Measurements from ENCODE around the gene NMU.

Gene NMU

DNA sequence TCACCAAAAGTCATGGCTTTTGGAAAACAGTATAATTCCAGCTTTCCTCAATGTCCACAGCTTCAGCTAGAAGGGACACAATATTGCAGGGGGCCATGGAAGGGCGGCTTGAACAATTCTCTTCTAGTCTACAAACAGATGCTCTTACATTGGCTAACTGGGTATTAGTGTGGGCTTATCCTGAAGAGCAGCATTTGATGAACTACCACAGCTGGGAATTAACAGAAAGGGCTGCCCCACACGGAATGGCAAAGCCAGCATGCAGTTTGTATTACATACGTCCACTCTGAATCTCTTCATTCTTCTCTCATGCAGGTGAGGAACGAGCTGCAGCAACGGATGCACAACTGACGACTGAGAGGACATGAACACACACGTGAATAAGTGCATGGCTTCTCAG is 31.1 kb downstream of the NMU start:
- Histone ChIP-seq H3K27ac (ENCODE audit: extremely low read depth, low read depth, low read length) (no peak overlapping the region), H3K9me3 (ENCODE audit: control insufficient read depth, insufficient read depth, low read depth, low read length) (no peaks in the 10 kb centered on the region), H3K4me1 (ENCODE audit: control insufficient read depth, insufficient read depth, low read length) (no peaks in the 10 kb centered on the region), H3K4me3 (ENCODE audit: low read depth, low read length) (no peak overlapping the region), H3K36me3 (ENCODE audit: control insufficient read depth in 2 of 2, insufficient read depth in 1 of 2, low read length in 2 of 2) (peaks cover 0 to 5% of the 10 kb centered on the region in 2 experiments; a peak in 1 of 3 replicates)
- POLR2A ChIA-PET, result no interaction called here
- CTCF ChIA-PET, result no interaction called here
- no peak for TF ChIP-seq ZNF785 (tag by site-specific recombination; IDR thresholded peaks at IDR 0.05)
- TF ChIP-seq ZNF585B (tag by site-specific recombination; IDR thresholded peaks at IDR 0.05), result no peak
- no peak for TF ChIP-seq ZNF324 (tag by site-specific recombination; IDR thresholded peaks at IDR 0.05)
- TF ChIP-seq, protein P1, sequence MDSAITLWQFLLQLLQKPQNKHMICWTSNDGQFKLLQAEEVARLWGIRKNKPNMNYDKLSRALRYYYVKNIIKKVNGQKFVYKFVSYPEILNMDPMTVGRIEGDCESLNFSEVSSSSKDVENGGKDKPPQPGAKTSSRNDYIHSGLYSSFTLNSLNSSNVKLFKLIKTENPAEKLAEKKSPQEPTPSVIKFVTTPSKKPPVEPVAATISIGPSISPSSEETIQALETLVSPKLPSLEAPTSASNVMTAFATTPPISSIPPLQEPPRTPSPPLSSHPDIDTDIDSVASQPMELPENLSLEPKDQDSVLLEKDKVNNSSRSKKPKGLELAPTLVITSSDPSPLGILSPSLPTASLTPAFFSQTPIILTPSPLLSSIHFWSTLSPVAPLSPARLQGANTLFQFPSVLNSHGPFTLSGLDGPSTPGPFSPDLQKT (IDR thresholded peaks at IDR 0.05; ENCODE audit: borderline replicate concordance, low read depth, low read length), result no peak
- TF ChIP-seq, protein P2, sequence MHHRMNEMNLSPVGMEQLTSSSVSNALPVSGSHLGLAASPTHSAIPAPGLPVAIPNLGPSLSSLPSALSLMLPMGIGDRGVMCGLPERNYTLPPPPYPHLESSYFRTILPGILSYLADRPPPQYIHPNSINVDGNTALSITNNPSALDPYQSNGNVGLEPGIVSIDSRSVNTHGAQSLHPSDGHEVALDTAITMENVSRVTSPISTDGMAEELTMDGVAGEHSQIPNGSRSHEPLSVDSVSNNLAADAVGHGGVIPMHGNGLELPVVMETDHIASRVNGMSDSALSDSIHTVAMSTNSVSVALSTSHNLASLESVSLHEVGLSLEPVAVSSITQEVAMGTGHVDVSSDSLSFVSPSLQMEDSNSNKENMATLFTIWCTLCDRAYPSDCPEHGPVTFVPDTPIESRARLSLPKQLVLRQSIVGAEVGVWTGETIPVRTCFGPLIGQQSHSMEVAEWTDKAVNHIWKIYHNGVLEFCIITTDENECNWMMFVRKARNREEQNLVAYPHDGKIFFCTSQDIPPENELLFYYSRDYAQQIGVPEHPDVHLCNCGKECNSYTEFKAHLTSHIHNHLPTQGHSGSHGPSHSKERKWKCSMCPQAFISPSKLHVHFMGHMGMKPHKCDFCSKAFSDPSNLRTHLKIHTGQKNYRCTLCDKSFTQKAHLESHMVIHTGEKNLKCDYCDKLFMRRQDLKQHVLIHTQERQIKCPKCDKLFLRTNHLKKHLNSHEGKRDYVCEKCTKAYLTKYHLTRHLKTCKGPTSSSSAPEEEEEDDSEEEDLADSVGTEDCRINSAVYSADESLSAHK (tag by site-specific recombination; IDR thresholded peaks at IDR 0.05), result no peak
- TF ChIP-seq ZNF626 (tag by site-specific recombination; IDR thresholded peaks at IDR 0.05), result no peak
- TF ChIP-seq ZNF426 (tag by site-specific recombination; IDR thresholded peaks at IDR 0.05), result no peak
- TF ChIP-seq ZNF48 (tag by site-specific recombination; IDR thresholded peaks at IDR 0.05), result no peak
- no peak for TF ChIP-seq ZNF514 (tag by site-specific recombination; IDR thresholded peaks at IDR 0.05)
- no peak for TF ChIP-seq ZNF660 (tag by site-specific recombination; IDR thresholded peaks at IDR 0.05)
- TF ChIP-seq ZNF549 (tag by site-specific recombination; IDR thresholded peaks at IDR 0.05), result no peak
- TF ChIP-seq ZNF175 (tag by site-specific recombination; IDR thresholded peaks at IDR 0.05), result no peak
- TF ChIP-seq ZFHX2 (tag by site-specific recombination; conservative IDR thresholded peaks at IDR 0.05), result no peak
- TF ChIP-seq PRDM10 (tag by site-specific recombination; IDR thresholded peaks at IDR 0.05), result no peak
- no peak for TF ChIP-seq ZNF544 (tag by site-specific recombination; IDR thresholded peaks at IDR 0.05)
- no peak for TF ChIP-seq KLF17 (tag by site-specific recombination; IDR thresholded peaks at IDR 0.05)
- TF ChIP-seq, protein P3, sequence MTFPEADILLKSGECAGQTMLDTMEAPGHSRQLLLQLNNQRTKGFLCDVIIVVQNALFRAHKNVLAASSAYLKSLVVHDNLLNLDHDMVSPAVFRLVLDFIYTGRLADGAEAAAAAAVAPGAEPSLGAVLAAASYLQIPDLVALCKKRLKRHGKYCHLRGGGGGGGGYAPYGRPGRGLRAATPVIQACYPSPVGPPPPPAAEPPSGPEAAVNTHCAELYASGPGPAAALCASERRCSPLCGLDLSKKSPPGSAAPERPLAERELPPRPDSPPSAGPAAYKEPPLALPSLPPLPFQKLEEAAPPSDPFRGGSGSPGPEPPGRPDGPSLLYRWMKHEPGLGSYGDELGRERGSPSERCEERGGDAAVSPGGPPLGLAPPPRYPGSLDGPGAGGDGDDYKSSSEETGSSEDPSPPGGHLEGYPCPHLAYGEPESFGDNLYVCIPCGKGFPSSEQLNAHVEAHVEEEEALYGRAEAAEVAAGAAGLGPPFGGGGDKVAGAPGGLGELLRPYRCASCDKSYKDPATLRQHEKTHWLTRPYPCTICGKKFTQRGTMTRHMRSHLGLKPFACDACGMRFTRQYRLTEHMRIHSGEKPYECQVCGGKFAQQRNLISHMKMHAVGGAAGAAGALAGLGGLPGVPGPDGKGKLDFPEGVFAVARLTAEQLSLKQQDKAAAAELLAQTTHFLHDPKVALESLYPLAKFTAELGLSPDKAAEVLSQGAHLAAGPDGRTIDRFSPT (tag by site-specific recombination; IDR thresholded peaks at IDR 0.05), result no peak
- no peak for TF ChIP-seq GLIS2 (tag by site-specific recombination; IDR thresholded peaks at IDR 0.05)
